Hepatocyte (in vitro differentiated cells): Measurements from ENCODE around the gene ZNF354C. TPM values are rescaled to one million over a fixed set of nuclear protein-coding genes. Genes with fewer than 3 reads are reported as not detected.

Source experiments
- DNase-seq: peaks from one replicate; pipeline ENCODE4 v3.0.0-alpha.2; 2016; ENCODE audit warnings: low spot score
- H2AFZ ChIP-seq: fragments of 200-600 bp; sonication (generic); 2 replicates; pipeline ENCODE4 v1.6.0; 2016; ENCODE audit warnings: antibody characterized with exemption, mild to moderate bottlenecking
- H3K27ac ChIP-seq: fragments of 200-600 bp; sonication (generic); 2 replicates; pipeline ENCODE4 v1.5.1; 2016; ENCODE audit warnings: mild to moderate bottlenecking
- H3K27me3 ChIP-seq: fragments of 200-600 bp; sonication (generic); 2 replicates; pipeline ENCODE4 v1.6.1; 2016
- H3K36me3 ChIP-seq: fragments of 200-600 bp; sonication (generic); replicated peaks from 2 replicates; pipeline ENCODE4 v1.5.1; 2016; ENCODE audit warnings: low read depth; ENCODE audit not compliant: insufficient read depth
- H3K4me1 ChIP-seq: fragments of 200-600 bp; sonication (generic); 2 replicates; pipeline ENCODE4 v1.5.1; 2016; ENCODE audit warnings: mild to moderate bottlenecking, moderate library complexity; ENCODE audit not compliant: insufficient read depth
- H3K4me2 ChIP-seq: fragments of 200-600 bp; sonication (generic); 2 replicates; pipeline ENCODE4 v1.6.0; 2016
- H3K4me3 ChIP-seq: fragments of 200-600 bp; sonication (generic); 2 replicates; pipeline ENCODE4 v1.5.1; 2016; ENCODE audit warnings: mild to moderate bottlenecking
- H3K79me2 ChIP-seq: fragments of 200-600 bp; sonication (generic); 2 replicates; pipeline ENCODE4 v1.6.0; 2017; ENCODE audit warnings: mild to moderate bottlenecking
- H3K9me2 ChIP-seq: fragments of 200-600 bp; sonication (generic); replicated peaks from 2 replicates; pipeline ENCODE4 v1.6.0; 2017; ENCODE audit warnings: mild to moderate bottlenecking; ENCODE audit not compliant: insufficient read depth
- H3K9me3 ChIP-seq: fragments of 200-600 bp; sonication (generic); 2 replicates; pipeline ENCODE4 v1.5.1; 2016; ENCODE audit warnings: low read depth, mild to moderate bottlenecking
- H4K20me1 ChIP-seq: fragments of 200-600 bp; sonication (generic); 2 replicates; pipeline ENCODE4 v1.6.0; 2016; ENCODE audit warnings: mild to moderate bottlenecking; ENCODE audit not compliant: insufficient read depth, poor library complexity, severe bottlenecking
- EZH2 ChIP-seq: fragments of 200-600 bp; sonication (generic); IDR thresholded peaks from 2 replicates; pipeline ENCODE4 v1.6.1; 2016; ENCODE audit warnings: antibody characterized with exemption, mild to moderate bottlenecking, borderline replicate concordance
- EZH2phosphoT487 ChIP-seq: fragments of 200-600 bp; sonication (generic); IDR thresholded peaks from one replicate; pipeline ENCODE4 v1.6.1; 2018; ENCODE audit warnings: antibody characterized with exemption, mild to moderate bottlenecking, low read depth, moderate library complexity; ENCODE audit not compliant: unreplicated experiment, severe bottlenecking
- WGBS: methylation state at CpG from one replicate; pipeline ENCODE4 v1.1.6; 2016; ENCODE audit warnings: low lambda C conversion rate; ENCODE audit errors: missing lambda C conversion rate; 5-methylcytosine and 5-hydroxymethylcytosine counted together
- polyA plus RNA-seq: library from polyadenylated mRNA; unstranded; fragments of >200 nt; fragmentation: Nextera tagmentation; extraction: Ambion mirVana; gene quantifications from 2 replicates; pipeline ENCODE4 v1.2.1, GENCODE V29; 2016
- total RNA-seq: library from RNA; depleted of rRNA; stranded (reverse); fragments of >200 nt; gene quantifications from 2 replicates; pipeline ENCODE4 v1.2.3, GENCODE V29; 2014
- TF ChIP-seq, protein P1 (sequence below): fragments of 200-600 bp; sonication (generic); IDR thresholded peaks from 2 replicates; pipeline ENCODE4 v1.5.1; 2016; ENCODE audit warnings: antibody characterized with exemption, mild to moderate bottlenecking; ENCODE audit not compliant: poor library complexity

ZNF354C gene
- total and polyA plus RNA-seq, 2 experiments from 2014 or later, result 1.5 to 9.4 TPM

DNA sequence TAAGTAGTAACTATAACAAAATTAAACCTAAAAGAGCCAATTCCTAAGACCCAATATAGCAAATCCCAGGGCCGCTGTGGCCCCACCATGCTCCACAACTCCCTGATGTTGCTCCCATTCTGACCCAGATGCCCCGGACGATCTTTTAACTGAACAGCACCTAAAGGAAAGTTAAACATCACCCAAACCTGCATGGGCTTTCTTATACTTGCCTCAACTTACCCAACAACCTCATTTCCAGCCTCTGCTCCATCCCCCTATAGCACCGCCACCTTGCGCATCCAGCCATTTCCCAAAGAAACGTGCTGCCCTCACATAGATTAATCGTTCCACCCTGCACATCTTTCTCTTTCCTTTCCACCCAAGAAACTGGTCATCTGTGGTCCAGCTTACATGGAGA lies 54.6 kb downstream of the ZNF354C start:
- Histone ChIP-seq H3K27ac (no peak overlapping the region), H3K36me3 (no peaks in the 10 kb centered on the region), H3K4me1 (no peaks in the 10 kb centered on the region), H3K79me2 (no peaks in the 10 kb centered on the region), H2AFZ (no peak overlapping the region), H3K27me3 (no peaks in the 10 kb centered on the region), H3K4me2 (no peak overlapping the region), H3K4me3 (no peak overlapping the region), H3K9me3 (no peaks in the 10 kb centered on the region), H3K9me2 (no peaks in the 10 kb centered on the region), H4K20me1 (no peaks in the 10 kb centered on the region)
- WGBS, result 93% methylated on average over 7 of the region's 7 CpGs
- TF ChIP-seq, protein P1, sequence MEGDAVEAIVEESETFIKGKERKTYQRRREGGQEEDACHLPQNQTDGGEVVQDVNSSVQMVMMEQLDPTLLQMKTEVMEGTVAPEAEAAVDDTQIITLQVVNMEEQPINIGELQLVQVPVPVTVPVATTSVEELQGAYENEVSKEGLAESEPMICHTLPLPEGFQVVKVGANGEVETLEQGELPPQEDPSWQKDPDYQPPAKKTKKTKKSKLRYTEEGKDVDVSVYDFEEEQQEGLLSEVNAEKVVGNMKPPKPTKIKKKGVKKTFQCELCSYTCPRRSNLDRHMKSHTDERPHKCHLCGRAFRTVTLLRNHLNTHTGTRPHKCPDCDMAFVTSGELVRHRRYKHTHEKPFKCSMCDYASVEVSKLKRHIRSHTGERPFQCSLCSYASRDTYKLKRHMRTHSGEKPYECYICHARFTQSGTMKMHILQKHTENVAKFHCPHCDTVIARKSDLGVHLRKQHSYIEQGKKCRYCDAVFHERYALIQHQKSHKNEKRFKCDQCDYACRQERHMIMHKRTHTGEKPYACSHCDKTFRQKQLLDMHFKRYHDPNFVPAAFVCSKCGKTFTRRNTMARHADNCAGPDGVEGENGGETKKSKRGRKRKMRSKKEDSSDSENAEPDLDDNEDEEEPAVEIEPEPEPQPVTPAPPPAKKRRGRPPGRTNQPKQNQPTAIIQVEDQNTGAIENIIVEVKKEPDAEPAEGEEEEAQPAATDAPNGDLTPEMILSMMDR, result no peak
- TF ChIP-seq EZH2phosphoT487 (no peak), EZH2 (no peak)
- no peak for DNase-seq

DNA sequence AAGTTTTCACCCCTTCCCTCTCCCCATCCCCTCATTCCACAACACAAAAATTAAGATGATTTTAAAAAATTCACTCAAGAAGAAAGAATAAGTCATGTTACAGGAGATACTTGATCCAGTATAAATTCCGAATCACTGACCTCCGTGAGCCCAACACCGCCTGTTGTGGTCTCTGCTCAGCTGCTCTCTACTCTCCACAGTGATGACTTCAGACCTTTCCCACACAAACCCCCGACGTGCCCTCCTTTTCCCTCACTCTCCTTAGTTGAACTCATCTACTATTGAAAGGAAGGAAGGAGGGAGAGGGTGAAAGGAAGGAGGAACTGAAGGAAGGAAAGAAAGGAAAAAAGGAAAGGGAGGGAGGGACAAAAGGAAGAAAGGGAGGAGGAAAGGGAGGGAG lies 55.1 kb downstream of the ZNF354C start:
- WGBS, result 79% methylated on average over 5 of the region's 5 CpGs
- no peak overlapping the region for H3K27ac ChIP-seq
- no peak overlapping the region for H3K4me2 ChIP-seq
- H2AFZ ChIP-seq, result no peak overlapping the region
- no peak for DNase-seq
- no peaks in the 10 kb centered on the region for H4K20me1 ChIP-seq
- H3K79me2 ChIP-seq, result no peaks in the 10 kb centered on the region
- no peak overlapping the region for H3K4me3 ChIP-seq
- TF ChIP-seq, protein P1, result no peak
- TF ChIP-seq EZH2 (no peak), EZH2phosphoT487 (no peak)
- H3K9me2 ChIP-seq, result no peaks in the 10 kb centered on the region
- no peaks in the 10 kb centered on the region for H3K9me3 ChIP-seq
- no peaks in the 10 kb centered on the region for H3K27me3 ChIP-seq
- H3K4me1 ChIP-seq, result no peaks in the 10 kb centered on the region
- H3K36me3 ChIP-seq, result no peaks in the 10 kb centered on the region

DNA sequence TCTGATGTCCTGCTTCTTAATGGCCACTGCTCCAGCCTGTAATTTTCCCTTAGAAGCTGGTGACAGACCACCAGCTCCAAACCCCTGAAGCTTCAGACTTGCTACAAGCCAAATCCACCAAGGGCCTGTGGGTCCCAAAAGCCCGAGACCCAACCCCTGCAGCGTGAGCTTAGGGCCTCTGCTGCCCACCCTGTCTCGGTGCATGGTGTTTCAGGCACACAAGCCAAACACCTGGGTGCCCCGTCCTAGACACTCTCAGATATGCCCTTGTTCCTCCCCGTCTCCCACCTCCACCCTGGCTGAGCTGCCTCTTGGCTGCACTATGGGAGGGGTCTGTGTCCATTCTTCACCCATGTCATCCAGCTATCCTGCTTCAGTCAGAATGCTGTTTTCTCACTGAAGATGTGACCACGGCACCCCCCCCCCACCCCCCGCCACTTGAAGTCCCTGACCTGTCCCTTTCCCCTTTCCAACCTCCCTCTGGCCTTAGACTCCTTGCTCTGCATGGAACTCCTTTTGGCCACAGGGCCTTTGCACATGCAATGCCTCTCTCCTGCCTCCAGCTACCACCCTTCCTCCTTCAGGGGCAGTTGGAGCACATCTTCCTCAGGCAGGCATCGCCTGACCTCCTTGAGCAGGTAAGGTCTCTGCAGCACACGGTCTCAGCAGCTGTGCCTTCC lies 55.8 kb downstream of the ZNF354C start:
- H3K36me3 ChIP-seq, result no peaks in the 10 kb centered on the region
- H4K20me1 ChIP-seq, result no peaks in the 10 kb centered on the region
- WGBS, result 92% methylated on average over 6 of the region's 9 CpGs
- no peak overlapping the region for H3K4me2 ChIP-seq
- no peak for DNase-seq
- no peaks in the 10 kb centered on the region for H3K9me2 ChIP-seq
- no peak overlapping the region for H3K4me3 ChIP-seq
- H2AFZ ChIP-seq, result no peak overlapping the region
- no peaks in the 10 kb centered on the region for H3K9me3 ChIP-seq
- H3K27me3 ChIP-seq, result no peaks in the 10 kb centered on the region
- no peaks in the 10 kb centered on the region for H3K79me2 ChIP-seq
- no peak overlapping the region for H3K27ac ChIP-seq
- TF ChIP-seq EZH2phosphoT487 (no peak), EZH2 (no peak)
- TF ChIP-seq, protein P1, result no peak
- H3K4me1 ChIP-seq, result no peaks in the 10 kb centered on the region

DNA sequence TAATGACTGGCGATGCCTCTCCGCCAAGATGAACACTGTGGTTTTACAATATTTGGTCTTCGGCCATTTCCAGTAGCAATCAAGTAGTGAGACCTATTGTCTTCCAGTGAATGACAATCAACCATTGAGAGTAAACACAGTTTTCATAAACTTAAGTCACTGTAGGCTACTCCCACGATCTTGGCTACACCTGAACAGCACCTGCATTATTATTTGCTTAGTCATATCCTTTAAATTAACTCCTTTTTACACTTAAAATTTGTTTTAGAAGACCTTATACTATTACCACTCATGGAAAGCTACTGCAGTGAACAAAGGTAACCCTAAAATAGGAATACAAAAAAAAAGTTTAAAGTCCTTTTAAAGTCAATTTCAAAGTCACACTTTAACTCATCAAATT lies 58.2 kb downstream of the ZNF354C start:
- Histone ChIP-seq H3K79me2 (no peaks in the 10 kb centered on the region), H4K20me1 (no peaks in the 10 kb centered on the region), H3K9me2 (no peaks in the 10 kb centered on the region), H3K4me2 (no peak overlapping the region), H3K4me3 (no peak overlapping the region), H3K9me3 (no peaks in the 10 kb centered on the region), H3K27ac (no peak overlapping the region), H3K36me3 (no peaks in the 10 kb centered on the region), H3K27me3 (no peaks in the 10 kb centered on the region), H2AFZ (no peak overlapping the region), H3K4me1 (no peaks in the 10 kb centered on the region)
- no peak for DNase-seq
- TF ChIP-seq EZH2 (no peak), EZH2phosphoT487 (no peak)
- TF ChIP-seq, protein P1, result no peak
- WGBS, result 91% methylated on average over 4 of the region's 4 CpGs
